ENCODE data around the gene LTBP2. TPM values are rescaled to one million over a fixed set of nuclear protein-coding genes. Genes with fewer than 3 reads are reported as not detected.

LTBP2 gene
- total RNA-seq, 3 donors from 2014 or later, result 1.7 to 10.2 (median 3.0) TPM

DNA sequence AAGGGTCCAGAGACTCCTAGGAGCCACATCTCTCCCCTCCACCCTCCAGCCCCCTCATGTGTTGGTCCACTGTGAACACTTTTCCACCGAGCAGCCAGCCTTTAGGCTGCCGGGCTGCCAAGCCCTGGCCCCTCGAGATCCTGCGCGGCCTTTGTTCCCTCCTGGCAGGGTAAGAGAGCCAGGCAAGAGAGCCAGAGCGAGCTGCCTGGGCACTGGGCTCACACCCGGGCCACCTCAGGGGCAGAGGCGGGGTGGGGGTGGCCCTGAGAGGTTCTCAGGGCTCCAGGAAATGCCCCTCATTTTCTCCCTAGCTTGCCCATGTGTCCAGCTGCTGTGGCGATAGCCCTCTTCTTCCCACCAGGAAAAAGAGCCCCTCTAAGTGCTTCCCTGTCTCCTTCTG, 44.8 kb downstream of the LTBP2 start:
- ATAC-seq (no peak), DNase-seq (no peak)
- no peak overlapping the region for H3K4me3 ChIP-seq
- TF ChIP-seq, protein P1, sequence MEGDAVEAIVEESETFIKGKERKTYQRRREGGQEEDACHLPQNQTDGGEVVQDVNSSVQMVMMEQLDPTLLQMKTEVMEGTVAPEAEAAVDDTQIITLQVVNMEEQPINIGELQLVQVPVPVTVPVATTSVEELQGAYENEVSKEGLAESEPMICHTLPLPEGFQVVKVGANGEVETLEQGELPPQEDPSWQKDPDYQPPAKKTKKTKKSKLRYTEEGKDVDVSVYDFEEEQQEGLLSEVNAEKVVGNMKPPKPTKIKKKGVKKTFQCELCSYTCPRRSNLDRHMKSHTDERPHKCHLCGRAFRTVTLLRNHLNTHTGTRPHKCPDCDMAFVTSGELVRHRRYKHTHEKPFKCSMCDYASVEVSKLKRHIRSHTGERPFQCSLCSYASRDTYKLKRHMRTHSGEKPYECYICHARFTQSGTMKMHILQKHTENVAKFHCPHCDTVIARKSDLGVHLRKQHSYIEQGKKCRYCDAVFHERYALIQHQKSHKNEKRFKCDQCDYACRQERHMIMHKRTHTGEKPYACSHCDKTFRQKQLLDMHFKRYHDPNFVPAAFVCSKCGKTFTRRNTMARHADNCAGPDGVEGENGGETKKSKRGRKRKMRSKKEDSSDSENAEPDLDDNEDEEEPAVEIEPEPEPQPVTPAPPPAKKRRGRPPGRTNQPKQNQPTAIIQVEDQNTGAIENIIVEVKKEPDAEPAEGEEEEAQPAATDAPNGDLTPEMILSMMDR (IDR thresholded peaks at IDR 0.05), result no peak
- no peaks in the 10 kb centered on the region for H3K9me3 ChIP-seq
- no peaks in the 10 kb centered on the region for H3K36me3 ChIP-seq (ENCODE audit: low read depth)
- no peaks in the 10 kb centered on the region for H3K4me1 ChIP-seq (ENCODE audit: low read depth)
- intact Hi-C loops (cut with DNase I, micrococcal nuclease), result no loop called here

GRCh38 chr14:74566174-74567141, 45.6 kb downstream of the LTBP2 start:
- ATAC-seq, result peak; percentile 22
- TF ChIP-seq, protein P1 (IDR thresholded peaks at IDR 0.05), result no peak
- H3K9me3 ChIP-seq, result no peaks in the 10 kb centered on the region
- intact Hi-C loops (cut with DNase I, micrococcal nuclease), result no loop called here
- DNase-seq, result no peak
- no peaks in the 10 kb centered on the region for H3K4me1 ChIP-seq (ENCODE audit: low read depth)
- no peak overlapping the region for H3K4me3 ChIP-seq
- H3K36me3 ChIP-seq (ENCODE audit: low read depth), result no peaks in the 10 kb centered on the region

GRCh38 chr14:74563586-74564159, 48.4 kb downstream of the LTBP2 start:
- Histone ChIP-seq H3K9me3 (no peaks in the 10 kb centered on the region), H3K4me1 (ENCODE audit: low read depth) (no peaks in the 10 kb centered on the region), H3K4me3 (no peak overlapping the region), H3K36me3 (ENCODE audit: low read depth) (no peaks in the 10 kb centered on the region)
- ATAC-seq (no peak), DNase-seq (no peak)
- TF ChIP-seq, protein P1 (IDR thresholded peaks at IDR 0.05), result no peak
- intact Hi-C loops (cut with DNase I, micrococcal nuclease), result no loop called here

GRCh38 chr14:74563233-74563585, 48.8 kb downstream of the LTBP2 start:
- Histone ChIP-seq H3K4me1 (ENCODE audit: low read depth) (no peaks in the 10 kb centered on the region), H3K36me3 (ENCODE audit: low read depth) (no peaks in the 10 kb centered on the region), H3K4me3 (no peak overlapping the region), H3K9me3 (no peaks in the 10 kb centered on the region)
- no peak for ATAC-seq
- intact Hi-C loops (cut with DNase I, micrococcal nuclease), result no loop called here
- TF ChIP-seq, protein P1 (IDR thresholded peaks at IDR 0.05), result no peak
- no peak for DNase-seq

DNA sequence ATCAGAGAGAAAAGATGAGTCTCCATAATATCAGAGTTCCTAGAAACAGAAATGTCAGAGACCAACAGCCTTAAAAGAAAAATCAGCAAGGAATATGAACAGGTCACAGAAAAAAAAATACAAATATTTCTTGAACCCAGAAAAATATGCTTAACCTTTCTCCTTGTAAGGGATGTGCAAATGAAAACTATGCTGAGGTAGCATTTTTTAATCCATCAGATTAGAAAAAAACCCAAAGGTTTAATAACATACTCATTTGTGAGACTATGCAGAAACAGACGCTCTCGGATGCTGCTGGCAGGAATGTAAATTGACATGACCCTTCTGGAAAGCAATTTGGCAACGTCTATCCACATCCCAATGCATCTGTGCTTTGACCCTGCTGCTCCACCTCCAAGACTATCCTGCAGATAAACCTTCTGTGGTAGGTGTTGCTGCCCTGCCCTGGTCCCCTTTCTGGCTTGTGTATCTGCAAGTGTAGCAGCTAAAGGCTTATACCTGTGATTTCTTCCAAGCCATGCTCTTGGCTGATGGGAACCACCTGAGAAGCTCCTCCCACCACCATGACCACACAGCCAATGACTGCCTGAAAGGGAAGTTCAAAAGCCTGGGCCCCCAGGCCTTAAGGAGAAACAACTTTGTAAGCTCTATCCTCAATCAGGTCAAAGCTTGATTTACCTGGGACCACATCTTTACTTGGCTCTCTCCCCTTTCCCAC, 49.4 kb downstream of the LTBP2 start:
- DNase-seq (no peak), ATAC-seq (no peak)
- H3K36me3 ChIP-seq (ENCODE audit: low read depth), result no peaks in the 10 kb centered on the region
- H3K4me1 ChIP-seq (ENCODE audit: low read depth), result no peaks in the 10 kb centered on the region
- H3K9me3 ChIP-seq, result no peaks in the 10 kb centered on the region
- TF ChIP-seq, protein P1 (IDR thresholded peaks at IDR 0.05), result no peak
- intact Hi-C loops (cut with DNase I, micrococcal nuclease), result no loop called here
- no peak overlapping the region for H3K4me3 ChIP-seq

Measured in mucosa of descending colon (tissue), 3 donors.